Measurements from ENCODE around the gene RARB. TPM values are rescaled to one million over a fixed set of nuclear protein-coding genes. Genes with fewer than 3 reads are reported as not detected.

The RARB gene
- total RNA-seq: not detected

- POLR2A ChIA-PET: no interaction called here
- CTCF ChIA-PET: no interaction called here
Measured at GRCh38 chr3:25427942-25428788, at the start of gene RARB. Gene RARB (plus strand): TSS chr3:25428263. CDS start chr3:25428732, 469 bp downstream.

- ChIA-PET POLR2A (no interaction called here), CTCF (no interaction called here)
Measured at GRCh38 chr3:25378786-25379311, 49.2 kb upstream of the RARB start.

- CTCF ChIA-PET: no interaction called here
Measured at GRCh38 chr3:25380222-25380739, 47.8 kb upstream of the RARB start.

GRCh38 chr3:25381083-25381482 is 47.0 kb upstream of the RARB start:
- ChIA-PET POLR2A (no interaction called here), CTCF (no interaction called here)

More at GRCh38 chr3:25380222-25380739, 47.8 kb upstream of the RARB start:
- POLR2A ChIA-PET: no interaction called here

- CTCF ChIA-PET: no interaction called here
- POLR2A ChIA-PET: no interaction called here
Measured at GRCh38 chr3:25384471-25384870, 43.6 kb upstream of the RARB start.

- ChIA-PET POLR2A (no interaction called here), CTCF (no interaction called here)
Measured at GRCh38 chr3:25385807-25386460, 42.1 kb upstream of the RARB start.

- POLR2A ChIA-PET: no interaction called here
- CTCF ChIA-PET: no interaction called here
Measured at GRCh38 chr3:25386686-25387255, 41.3 kb upstream of the RARB start.

- CTCF ChIA-PET: no interaction called here
- POLR2A ChIA-PET: no interaction called here
Measured at GRCh38 chr3:25390605-25391004, 37.5 kb upstream of the RARB start.

GRCh38 chr3:25396251-25396650 is 31.8 kb upstream of the RARB start:
- CTCF ChIA-PET: no interaction called here
- POLR2A ChIA-PET: no interaction called here

- POLR2A ChIA-PET: no interaction called here
- CTCF ChIA-PET: no interaction called here
Measured at GRCh38 chr3:25396686-25397085, 31.4 kb upstream of the RARB start.

GRCh38 chr3:25397150-25397549 is 30.9 kb upstream of the RARB start:
- ChIA-PET CTCF (no interaction called here), POLR2A (no interaction called here)

- CTCF ChIA-PET: no interaction called here
- POLR2A ChIA-PET: no interaction called here
Measured at GRCh38 chr3:25400587-25400986, 27.5 kb upstream of the RARB start.

GRCh38 chr3:25403968-25404367 is 24.1 kb upstream of the RARB start:
- CTCF ChIA-PET: no interaction called here

GRCh38 chr3:25404569-25404968 is 23.5 kb upstream of the RARB start:
- CTCF ChIA-PET: no interaction called here

More at GRCh38 chr3:25403968-25404367, 24.1 kb upstream of the RARB start:
- POLR2A ChIA-PET: no interaction called here

GRCh38 chr3:25405335-25405734 is 22.7 kb upstream of the RARB start:
- ChIA-PET CTCF (no interaction called here), POLR2A (no interaction called here)

More at GRCh38 chr3:25404569-25404968, 23.5 kb upstream of the RARB start:
- POLR2A ChIA-PET: no interaction called here

- CTCF ChIA-PET: no interaction called here
- POLR2A ChIA-PET: no interaction called here
Measured at GRCh38 chr3:25410703-25411102, 17.4 kb upstream of the RARB start.

GRCh38 chr3:25412269-25412668 is 15.8 kb upstream of the RARB start:
- POLR2A ChIA-PET: no interaction called here
- CTCF ChIA-PET: no interaction called here

GRCh38 chr3:25416176-25416575 is 11.9 kb upstream of the RARB start:
- ChIA-PET CTCF (no interaction called here), POLR2A (no interaction called here)

GRCh38 chr3:25418596-25418995 is 9.5 kb upstream of the RARB start:
- ChIA-PET POLR2A (no interaction called here), CTCF (no interaction called here)

- POLR2A ChIA-PET: no interaction called here
- CTCF ChIA-PET: no interaction called here
Measured at GRCh38 chr3:25419251-25419650, 8.8 kb upstream of the RARB start.

- ChIA-PET CTCF (no interaction called here), POLR2A (no interaction called here)
Measured at GRCh38 chr3:25420147-25420546, 7.9 kb upstream of the RARB start.
